Activated CD8-positive, alpha-beta memory T cell treated with anti-CD3 and anti-CD28 coated beads, Interleukin-2, amount 50 U/mL, for 4 hours (primary cell): ENCODE measurements around the gene SPATA17.
"Not testable (repeated sequence)": the region's sequence is repeated elsewhere in the genome, so short reads cannot be mapped to it uniquely, and the experiment has no call there.

Source experiments
- DNase-seq: peaks from one replicate; pipeline ENCODE4 v3.0.0-alpha.2; 2020

The SPATA17 gene

GRCh38 chr1:217687511-217687910 is 56.4 kb downstream of the SPATA17 start:
- DNase-seq, result no peak

- not testable (repeated sequence) for DNase-seq
Measured at GRCh38 chr1:217696140-217696539, 65.0 kb downstream of the SPATA17 start.

- no peak for DNase-seq
Measured at GRCh38 chr1:217703326-217703725, 72.2 kb downstream of the SPATA17 start.

GRCh38 chr1:217712925-217713597 is 81.9 kb downstream of the SPATA17 start:
- no peak for DNase-seq

- DNase-seq, result no peak
Measured at GRCh38 chr1:217715681-217716080, 84.5 kb downstream of the SPATA17 start.

GRCh38 chr1:217717959-217718358 is 86.8 kb downstream of the SPATA17 start:
- no peak for DNase-seq

GRCh38 chr1:217718873-217719272 is 87.7 kb downstream of the SPATA17 start:
- DNase-seq, result no peak

GRCh38 chr1:217721692-217722091 is 90.5 kb downstream of the SPATA17 start:
- no peak for DNase-seq

GRCh38 chr1:217734973-217735372 is 103.8 kb downstream of the SPATA17 start:
- DNase-seq, result no peak

- no peak for DNase-seq
Measured at GRCh38 chr1:217747156-217747769, 116.1 kb downstream of the SPATA17 start.

- DNase-seq, result no peak
Measured at GRCh38 chr1:217769768-217770167, 138.6 kb downstream of the SPATA17 start.

- DNase-seq, result no peak
Measured at GRCh38 chr1:217770918-217771317, 139.8 kb downstream of the SPATA17 start.

GRCh38 chr1:217776693-217777092 is 145.5 kb downstream of the SPATA17 start:
- no peak for DNase-seq

- no peak for DNase-seq
Measured at GRCh38 chr1:217781056-217781455, 149.9 kb downstream of the SPATA17 start.

GRCh38 chr1:217791091-217791490 is 159.9 kb downstream of the SPATA17 start:
- DNase-seq, result no peak

- no peak for DNase-seq
Measured at GRCh38 chr1:217805792-217806191, 174.6 kb downstream of the SPATA17 start.

GRCh38 chr1:217812175-217812574 is 181.0 kb downstream of the SPATA17 start:
- no peak for DNase-seq

GRCh38 chr1:217813031-217813430 is 181.9 kb downstream of the SPATA17 start:
- no peak for DNase-seq

GRCh38 chr1:217837691-217838090 is 206.5 kb downstream of the SPATA17 start:
- DNase-seq, result no peak

- DNase-seq, result no peak
Measured at GRCh38 chr1:217839161-217839560, 208.0 kb downstream of the SPATA17 start.

GRCh38 chr1:217846733-217847132 is 215.6 kb downstream of the SPATA17 start:
- DNase-seq, result no peak

- no peak for DNase-seq
Measured at GRCh38 chr1:217847643-217848042, 216.5 kb downstream of the SPATA17 start.

- DNase-seq, result no peak
Measured at GRCh38 chr1:217856342-217857034, 225.3 kb downstream of the SPATA17 start.

- DNase-seq, result no peak
Measured at GRCh38 chr1:217857061-217857460, 225.9 kb downstream of the SPATA17 start.
